Eye (tissue), 1 donor: ENCODE results near the gene MMP3.

Experiments
- DNase-seq: peaks from one replicate; pipeline ENCODE4 v3.0.0-alpha.2; 2015

The MMP3 gene

DNA sequence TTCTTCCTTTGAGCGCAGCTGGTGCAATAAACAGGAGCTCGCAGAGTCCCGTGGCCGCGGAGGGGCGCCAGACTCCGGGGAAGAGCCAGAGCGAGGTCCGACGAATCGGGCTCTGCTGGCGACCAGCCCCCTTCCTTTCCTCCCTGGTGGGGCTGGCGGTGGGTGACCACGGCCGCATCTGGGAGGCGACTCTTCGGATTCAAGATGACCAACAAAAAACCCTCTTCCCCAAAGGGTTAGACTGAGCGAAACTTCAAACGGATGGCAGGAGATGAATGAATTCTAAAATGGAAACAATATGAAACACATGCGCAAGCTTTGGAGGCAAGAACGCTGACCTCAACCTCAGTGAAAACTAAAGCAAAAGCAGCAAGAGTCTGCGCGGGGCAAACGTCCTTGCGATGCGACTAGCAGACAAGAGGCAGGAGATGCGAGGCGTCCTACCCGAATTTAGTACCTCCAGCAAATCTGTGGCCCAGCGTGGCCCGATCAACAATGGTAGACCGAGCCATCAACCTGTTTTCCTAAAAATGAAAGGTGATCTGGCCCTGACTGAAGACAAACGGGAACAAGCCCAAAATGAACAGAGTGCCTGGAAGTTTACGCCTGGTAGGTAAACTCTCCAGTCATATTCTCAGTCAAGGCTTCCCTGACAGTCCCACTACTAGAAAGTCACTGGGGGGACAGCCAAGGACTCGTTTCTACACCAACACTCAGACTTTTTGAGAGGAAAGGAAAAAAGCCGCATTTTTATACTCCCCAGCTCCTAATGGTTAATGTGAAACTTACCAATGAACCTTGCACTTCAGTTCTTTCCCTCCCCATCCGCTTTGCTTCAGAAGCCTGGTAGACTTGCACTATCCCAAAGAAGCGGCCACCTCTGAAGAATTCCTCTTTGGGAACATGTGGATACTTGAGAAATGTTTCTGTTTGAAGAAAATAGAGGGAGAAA is 11.6 kb downstream of the MMP3 start:
- DNase-seq: peak; percentile 61

DNA sequence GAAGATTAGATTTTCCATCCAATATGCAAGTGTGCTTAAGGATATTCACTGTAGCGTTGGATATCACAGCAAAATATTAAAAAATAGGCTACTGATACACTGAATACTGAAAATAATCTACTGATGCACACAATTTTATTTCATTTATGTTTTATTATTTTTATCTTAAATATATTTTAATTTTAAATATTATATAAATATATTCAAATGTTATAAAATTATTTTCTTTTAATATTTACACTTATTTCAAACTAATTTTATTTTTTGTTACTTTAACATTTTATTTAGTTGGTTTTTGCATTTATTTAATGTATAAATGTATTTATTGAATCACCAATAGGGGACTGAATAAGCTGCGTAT is 12.3 kb downstream of the MMP3 start:
- DNase-seq: no peak

DNA sequence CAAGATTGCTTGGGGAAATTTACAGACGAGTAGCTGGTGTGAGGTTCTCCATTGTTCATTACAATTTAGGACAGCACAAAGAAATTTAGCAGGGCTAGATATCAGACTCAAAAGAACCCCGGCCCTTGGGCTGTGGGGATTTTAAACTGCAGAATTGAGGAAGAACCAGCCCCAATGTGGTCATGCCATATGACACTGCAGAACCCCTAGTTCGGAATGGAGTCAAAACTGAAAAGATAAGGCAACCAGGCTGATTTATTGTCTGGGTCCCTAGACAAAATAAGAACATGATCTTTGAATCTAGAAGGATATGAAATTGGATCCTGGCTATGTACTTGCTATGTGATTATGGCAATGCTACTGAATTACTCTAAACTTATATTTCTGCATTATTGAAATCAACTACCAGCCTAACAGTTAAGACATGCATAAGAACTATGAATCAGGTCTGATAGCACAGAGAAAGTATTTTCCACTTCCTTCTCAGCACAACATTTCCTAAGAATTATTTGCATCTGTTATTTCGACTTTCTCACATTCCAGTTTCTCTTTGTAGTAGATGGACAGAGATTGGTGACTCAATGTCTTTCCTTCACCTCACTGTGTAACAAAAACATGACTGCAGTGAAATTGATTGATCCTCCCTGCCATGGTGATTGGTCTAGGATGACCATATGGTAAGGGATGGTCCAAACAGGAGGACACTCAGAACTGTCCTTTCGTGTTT is 13.2 kb downstream of the MMP3 start:
- DNase-seq: no peak

DNA sequence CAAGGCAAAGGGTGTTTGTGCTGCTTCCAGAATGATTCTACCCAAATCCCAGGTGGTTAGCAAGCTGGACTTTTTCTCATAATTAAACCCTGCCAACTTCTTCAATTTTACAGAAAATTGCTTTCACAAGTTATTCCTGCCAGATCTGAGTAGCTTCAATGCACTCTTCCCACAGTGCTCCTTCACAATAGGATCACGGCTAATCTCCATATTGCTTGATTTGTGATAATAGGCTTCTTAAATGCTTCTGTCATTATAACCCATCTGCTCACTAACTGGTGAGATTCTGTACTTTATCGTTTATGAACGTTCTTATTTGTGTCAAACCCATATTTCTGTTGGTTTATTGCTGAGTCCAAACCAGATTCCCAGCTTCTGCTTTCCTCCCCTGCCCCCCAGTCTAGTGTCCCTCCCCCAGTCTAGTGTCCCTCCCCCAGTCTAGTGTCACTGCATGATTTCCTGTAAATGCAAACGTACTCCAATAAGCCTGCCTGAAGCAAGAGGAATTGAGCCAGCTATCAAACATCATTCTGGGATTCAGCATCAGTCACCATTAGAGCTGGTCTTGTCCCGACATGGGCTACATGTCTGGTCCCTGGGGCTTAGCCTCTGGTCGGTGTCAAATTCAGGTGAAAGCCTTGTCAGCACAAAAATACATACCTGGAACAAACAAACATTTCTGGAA is 14.0 kb downstream of the MMP3 start:
- DNase-seq: no peak

DNA sequence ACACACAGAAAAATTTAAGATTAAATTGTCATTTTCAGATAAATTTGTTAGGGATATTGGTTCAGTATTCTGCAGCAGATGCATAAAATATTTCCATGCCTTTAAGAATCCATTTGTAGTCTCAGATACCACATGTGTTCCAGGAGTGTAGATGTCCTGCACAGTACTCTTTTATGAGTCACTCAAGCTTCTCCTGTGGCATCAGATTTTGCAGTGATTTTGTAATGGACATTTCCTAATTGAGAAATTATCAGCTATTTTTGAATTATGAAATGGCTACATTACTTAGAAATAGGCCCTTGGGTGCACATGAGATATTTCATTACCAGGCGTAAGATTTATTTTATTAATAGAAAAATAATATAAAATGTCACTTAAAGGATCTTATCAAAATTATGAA is 18.9 kb downstream of the MMP3 start:
- no peak for DNase-seq

DNA sequence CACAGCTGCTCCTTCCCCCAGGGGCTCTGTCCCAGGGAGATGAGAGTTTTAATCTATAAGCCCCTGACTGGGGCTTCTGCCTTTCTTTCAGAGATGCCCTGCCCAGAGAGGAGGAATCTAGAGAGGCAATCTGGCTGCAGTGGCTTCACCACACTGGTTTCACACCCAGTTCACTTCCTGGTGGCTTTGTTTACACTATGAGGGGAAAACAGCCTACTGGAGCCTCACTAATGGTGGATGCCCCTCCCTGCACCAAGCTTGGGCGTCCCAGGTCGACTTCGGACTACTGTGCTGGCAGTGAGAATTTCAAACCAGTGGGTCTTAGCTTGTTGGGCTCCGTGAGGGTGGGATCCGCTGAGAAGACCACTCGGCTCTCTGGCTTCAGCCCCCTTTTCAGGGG is 23.9 kb downstream of the MMP3 start:
- DNase-seq: no peak

DNA sequence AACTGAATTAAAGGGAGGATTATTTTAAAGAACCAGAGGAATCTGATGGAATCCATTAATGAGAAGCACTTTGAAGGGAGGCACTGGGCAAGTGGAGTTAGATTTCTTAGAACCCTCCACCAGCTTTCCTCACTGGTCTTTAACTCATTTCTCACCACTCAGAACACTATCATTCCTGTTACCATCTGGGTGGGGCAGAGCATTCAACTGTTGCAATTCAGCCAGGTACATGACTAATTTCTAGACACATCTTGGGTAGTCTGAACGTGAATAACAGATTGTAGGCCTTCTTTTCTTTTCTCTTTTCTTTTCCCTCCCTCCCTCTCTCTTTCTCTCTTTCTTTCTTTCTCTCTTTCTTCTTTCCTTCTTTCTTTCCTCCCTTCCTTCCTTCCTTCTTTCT is 29.9 kb downstream of the MMP3 start:
- no peak for DNase-seq

DNA sequence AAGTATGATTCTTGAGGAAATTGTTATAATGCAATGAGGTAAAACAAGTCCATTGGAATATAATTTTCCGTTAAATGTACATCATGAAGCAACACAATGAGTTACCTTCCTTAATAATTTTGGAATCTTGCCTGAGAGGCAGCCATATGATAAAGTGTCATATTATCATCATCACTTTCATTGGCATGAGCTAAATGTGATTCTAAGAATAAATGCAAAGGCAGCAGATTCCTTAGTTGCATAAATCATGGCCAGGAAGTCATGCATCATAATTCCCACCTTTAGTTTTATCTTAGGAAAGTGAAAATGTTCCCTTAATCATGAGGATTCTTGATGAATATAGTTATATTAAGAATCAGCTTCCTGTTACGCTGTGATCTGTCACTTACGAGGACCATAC is 31.2 kb downstream of the MMP3 start:
- no peak for DNase-seq

DNA sequence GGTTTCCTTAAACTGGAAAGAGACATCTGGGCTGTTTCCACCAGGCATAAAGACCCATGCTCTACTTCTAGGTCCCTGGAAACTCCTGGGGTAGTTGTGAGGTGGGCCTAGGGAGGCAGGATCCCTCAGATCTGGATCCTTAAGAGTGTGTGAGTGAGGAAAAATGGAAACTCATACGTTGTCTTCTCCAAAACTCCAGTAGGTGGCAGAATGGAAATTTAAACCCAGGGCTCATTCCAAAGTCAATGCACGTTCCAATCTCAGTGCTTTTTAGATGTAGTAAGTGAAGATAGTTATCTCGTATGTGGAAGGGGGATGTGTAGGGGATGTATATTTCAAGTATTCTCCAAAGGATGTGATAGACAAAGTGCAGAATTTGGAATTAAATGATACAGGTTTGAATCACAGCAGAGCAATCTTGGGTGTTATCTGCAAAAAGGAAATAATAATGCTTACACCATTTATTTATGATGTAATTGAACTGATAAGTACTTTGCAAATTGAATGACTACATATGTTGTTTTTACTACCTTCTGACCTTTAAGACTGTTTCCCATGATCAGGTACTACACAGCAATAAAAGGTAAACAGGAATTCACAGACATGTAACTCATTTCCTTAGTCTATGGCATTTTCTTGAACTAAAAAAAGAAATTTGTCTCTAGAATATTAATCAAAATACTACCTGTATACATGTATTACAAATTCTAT is 32.3 kb downstream of the MMP3 start:
- DNase-seq: no peak

DNA sequence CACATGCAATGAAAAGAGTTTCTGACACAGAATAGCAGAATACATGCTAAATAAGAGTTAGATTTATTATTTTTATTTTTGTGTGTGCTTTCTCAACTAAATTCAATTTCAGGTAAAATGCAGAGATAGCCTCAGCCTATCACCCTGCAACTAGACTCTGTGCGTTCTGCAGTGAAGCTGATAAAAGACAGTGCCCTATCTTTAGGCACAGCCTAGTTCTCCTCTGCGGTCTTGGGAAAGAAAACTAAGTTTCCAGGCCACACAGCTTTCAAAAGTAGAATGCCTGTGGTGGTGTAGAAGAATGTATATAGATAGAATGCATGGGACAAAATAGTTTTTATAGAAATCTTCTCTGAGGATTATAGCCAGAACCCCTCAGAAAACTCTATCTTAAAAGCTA is 33.4 kb downstream of the MMP3 start:
- DNase-seq: no peak

DNA sequence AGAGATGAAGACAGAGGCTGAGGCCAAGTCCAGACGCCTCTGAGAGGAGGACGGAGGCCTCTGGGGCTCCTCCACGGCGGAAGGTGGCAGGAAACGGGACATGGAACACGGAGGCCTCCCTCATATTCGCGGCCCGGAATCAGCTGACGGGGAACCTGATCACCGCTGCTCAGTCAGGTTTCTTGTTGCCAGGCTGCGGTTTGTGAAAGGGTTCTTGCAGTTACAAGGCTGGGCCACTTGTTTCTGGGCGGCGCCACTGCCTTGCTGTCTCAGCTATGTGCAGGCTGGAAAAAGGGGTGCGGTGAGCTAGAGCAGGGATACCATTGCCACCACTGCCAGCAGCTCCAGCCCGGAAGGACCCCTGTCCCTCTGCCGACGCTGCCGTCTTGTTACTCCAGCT is 35.5 kb downstream of the MMP3 start:
- no peak for DNase-seq

DNA sequence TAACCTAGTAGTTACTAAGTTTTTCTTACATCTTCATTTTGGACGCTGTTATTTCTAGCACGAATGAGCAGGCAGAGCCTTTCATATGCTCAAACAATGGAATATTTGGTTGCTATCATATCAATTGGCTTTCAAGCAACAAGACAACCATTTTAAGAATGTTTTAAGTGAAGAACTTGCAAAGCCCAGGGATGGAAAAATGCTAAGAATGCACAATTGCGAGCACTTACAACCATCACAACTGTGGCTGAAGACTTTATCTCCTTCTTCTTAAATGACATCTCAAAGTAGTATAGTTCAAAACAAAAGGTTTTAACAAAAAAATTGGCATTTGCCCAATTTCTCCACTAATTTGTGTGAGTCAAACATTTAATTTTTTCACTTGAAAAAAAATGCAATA is 37.1 kb downstream of the MMP3 start:
- DNase-seq: no peak

DNA sequence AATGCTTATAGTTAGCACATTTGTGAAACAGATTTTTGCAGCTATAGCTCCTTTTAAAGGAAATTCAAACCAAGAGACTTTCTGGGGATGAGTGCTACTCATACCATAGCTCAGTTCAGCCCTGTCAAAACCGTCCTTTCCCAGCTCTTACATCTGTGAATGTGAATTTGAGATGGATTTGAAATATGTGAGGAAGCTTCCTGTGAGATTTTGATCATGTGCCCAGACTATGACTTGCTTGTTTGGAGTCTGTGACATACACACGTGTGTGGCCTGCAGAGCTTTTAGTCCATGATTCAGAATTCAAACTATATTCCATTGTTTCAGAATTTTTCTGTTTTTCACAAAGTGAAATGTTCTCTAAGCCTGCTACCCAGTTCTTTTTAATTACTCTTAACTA is 41.1 kb downstream of the MMP3 start:
- DNase-seq: no peak

DNA sequence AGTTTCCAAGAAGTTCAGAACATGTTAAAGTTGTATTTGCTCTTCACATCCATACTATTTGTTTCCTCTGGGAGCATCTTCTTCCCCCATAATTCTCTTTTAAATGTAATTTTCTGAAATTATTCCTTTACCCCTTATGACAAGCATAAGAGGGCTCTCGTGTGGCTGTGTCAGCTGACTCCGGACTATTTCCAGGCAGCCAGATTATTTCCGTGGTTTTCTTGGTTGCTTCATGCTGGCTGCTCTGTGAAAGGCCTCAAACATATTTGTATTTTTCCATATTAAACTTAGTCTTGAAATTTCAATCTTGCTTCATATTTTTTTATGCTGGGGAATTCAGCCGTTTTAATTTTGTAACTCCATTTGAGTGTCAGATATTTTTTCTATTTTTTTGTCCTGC is 42.6 kb downstream of the MMP3 start:
- DNase-seq: no peak

DNA sequence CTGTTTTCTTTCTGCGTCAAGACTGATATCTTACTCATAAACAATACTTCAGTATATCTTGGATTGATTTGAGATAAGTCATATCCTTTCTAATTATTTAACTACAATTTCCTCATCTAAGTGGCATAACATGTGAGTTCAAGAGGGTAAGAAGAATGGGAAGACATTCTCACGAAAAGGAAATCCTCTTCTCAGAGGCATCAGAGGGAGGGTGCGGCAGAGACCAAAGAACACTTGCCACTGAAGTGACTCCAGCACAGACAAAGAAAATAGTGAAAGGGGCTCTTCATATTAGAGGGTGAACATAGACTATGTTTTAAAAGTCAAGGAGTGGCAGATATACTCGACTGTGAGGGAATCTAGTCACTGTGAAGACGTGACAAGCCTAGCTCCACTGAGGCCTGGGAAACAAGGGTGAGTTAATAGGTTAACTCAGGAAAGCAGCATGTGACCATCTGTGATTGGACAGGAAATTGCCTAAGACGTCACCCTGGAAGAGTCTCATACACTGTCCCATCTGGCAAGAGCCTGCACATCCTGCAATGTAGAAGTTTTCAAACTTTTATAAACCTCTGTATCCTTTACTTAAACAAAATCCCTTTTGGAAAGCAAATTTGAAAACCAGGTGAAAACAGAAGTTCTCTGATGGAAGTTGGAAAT is 43.6 kb downstream of the MMP3 start:
- no peak for DNase-seq

DNA sequence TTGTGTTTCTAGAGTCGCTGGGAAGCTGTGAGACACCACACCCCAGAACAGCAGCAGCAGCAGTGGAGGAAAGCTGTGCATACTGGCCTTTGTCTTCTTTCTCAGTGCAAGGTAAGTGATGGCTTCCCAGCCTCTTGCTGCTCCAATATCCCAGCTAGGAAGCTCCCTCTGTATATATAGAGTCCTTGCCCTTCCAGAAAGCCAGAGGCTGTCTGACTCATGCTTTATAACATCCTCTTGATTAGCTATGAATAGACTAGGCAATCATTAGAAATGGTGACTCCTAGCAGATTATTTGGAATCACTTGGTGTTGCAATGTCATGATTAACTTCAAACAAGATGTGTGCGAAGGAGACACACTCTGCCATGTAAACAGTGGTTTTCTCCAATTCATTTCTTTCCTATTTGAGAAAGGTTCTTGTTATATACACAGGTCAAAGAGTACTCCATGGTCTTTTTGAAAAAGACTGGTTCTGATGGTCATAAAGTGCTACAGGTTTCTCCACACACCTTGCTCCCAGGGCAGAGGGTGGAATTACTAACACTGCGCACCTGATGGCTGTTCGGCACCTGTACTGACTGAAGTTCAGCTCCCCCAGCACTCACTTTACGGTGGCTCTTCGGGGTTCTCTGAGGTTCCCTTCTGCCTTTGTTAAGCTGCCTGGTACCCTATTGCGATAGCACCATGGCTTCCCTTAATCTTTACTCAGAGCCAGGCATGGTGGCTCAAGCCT is 45.2 kb downstream of the MMP3 start, which contains the start of gene MMP1:
MMP1 (minus strand) TSS at position 149 of the 735 bp plus-strand sequence; CDS start at position 81, 68 bp downstream.
- DNase-seq: no peak

DNA sequence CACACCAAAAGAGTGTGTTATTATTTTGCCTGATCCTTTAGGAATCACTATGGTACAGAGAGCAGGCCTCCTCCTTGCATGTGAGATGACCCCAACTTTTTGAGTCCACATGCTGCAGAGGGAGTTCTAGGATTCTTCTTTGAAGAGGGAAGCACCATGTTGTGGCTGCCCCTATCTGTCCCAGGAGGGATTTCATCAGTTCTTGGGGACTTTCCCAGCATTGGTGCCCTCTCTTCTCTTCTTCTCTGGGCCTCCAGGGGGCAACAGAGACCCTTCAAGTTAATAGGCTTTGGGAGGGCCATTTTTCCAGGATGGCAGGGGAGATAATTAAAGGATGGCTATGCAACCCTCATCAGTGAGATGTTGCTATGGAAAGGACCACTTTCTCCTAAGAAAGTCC is 49.0 kb downstream of the MMP3 start:
- DNase-seq: no peak

DNA sequence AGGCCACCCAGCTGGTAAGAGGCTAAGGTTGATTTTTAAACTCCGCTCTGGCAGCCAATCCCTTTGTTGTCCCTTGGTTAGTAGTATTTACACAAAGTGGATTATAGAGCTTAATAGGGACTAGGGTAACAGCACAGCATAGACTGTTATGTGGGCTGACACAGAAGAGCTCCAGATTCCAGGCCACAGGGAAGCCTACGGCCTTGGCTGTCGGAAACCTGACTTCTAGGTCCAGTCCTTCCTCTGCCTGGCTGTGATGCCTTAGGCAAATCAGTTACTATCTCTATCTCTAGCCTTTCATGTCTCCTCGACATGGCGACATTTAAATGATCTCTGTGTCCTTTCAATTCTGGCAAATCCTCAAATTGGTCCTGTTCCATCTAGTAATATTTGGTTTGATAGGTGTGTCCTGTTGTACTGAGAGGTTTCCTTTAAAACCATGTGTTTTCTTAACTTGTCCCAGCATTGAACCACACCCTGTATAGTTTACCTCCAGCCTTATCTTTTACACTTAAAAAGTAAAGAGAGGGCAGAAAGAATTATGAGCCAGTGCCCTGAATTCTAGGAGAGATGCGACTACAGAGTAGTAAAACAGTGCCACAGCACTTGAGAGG is 49.6 kb downstream of the MMP3 start:
- DNase-seq: no peak

DNA sequence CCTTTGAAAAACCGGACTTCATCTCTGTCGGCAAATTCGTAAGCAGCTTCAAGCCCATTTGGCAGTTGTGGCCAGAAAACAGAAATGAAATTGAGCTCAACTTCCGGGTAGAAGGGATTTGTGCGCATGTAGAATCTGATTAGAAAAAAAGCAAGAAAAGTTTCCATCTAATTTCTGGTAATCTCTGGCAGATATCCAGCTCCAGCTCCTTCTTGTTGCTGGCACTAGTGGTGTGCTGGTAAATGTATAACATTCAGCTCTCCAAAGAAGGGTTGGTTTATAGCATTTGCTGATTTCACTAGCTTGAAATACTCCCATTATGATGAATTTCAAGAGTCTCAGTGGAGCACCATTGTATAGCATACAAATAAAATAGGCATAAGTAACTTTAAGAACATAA is 50.8 kb downstream of the MMP3 start:
- no peak for DNase-seq

DNA sequence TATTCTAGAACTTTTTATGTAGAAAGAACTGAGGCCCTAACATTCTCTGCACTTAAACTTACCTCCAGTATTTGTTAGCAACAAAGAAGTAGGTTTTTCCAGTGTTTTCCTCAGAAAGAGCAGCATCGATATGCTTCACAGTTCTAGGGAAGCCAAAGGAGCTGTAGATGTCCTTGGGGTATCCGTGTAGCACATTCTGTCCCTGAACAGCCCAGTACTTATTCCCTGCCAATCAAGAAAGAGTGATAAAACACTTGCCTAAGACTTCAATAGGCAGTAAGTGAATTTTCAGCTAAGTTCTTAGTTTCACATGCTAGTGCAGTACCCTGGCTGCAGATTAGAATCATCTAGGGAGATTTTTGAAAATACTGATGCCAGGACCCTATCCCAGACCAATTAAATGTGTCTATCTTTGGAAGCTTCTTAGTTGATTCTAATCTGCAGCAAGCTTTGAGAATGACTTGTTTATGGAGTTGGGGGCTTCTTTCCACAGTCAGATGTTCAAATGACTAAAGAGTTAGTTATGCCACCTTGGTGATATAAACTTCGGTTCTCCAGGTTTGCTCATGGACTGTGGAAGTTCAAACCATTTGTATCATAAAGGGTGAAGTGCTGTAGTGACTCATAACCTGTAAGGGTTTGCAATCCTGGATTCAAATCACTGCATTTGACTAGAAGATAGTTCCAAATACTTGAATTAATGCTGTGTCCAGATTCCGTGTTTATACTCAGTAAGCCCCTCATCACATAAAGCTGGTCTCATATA is 52.0 kb downstream of the MMP3 start:
- DNase-seq: no peak
